ENCODE data around the gene PGAP1.

DNA sequence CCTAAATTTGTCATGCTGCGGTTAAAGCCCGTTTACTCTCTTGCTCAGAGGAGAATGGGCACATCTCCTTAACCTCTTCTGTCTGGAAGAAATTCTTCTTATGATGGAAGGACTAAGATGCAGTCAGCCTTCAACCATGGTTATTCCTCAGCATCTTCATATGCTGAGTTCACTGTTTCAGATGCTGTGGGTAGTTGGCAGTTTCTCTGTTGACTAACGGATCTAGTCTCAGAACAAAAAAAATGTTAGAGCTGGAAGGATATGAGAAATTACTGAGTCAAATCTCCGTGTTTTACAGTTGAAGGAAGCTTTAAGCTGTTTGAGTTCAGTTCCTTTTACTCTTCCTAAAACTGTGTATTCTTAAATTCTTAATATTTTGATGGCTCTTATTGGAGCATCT lies 43.6 kb upstream of the PGAP1 start:
- TF ChIP-seq, protein P1, sequence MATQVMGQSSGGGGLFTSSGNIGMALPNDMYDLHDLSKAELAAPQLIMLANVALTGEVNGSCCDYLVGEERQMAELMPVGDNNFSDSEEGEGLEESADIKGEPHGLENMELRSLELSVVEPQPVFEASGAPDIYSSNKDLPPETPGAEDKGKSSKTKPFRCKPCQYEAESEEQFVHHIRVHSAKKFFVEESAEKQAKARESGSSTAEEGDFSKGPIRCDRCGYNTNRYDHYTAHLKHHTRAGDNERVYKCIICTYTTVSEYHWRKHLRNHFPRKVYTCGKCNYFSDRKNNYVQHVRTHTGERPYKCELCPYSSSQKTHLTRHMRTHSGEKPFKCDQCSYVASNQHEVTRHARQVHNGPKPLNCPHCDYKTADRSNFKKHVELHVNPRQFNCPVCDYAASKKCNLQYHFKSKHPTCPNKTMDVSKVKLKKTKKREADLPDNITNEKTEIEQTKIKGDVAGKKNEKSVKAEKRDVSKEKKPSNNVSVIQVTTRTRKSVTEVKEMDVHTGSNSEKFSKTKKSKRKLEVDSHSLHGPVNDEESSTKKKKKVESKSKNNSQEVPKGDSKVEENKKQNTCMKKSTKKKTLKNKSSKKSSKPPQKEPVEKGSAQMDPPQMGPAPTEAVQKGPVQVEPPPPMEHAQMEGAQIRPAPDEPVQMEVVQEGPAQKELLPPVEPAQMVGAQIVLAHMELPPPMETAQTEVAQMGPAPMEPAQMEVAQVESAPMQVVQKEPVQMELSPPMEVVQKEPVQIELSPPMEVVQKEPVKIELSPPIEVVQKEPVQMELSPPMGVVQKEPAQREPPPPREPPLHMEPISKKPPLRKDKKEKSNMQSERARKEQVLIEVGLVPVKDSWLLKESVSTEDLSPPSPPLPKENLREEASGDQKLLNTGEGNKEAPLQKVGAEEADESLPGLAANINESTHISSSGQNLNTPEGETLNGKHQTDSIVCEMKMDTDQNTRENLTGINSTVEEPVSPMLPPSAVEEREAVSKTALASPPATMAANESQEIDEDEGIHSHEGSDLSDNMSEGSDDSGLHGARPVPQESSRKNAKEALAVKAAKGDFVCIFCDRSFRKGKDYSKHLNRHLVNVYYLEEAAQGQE (IDR thresholded peaks at IDR 0.05; ENCODE audit: low read depth), result no peak
- TF ChIP-seq, protein P2, sequence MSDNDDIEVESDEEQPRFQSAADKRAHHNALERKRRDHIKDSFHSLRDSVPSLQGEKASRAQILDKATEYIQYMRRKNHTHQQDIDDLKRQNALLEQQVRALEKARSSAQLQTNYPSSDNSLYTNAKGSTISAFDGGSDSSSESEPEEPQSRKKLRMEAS (IDR thresholded peaks at IDR 0.05), result no peak
- TF ChIP-seq RAD21 (IDR thresholded peaks at IDR 0.05; ENCODE audit: low read depth) (no peak), YY1 (IDR thresholded peaks at IDR 0.05; ENCODE audit: low read depth) (no peak), CREB1 (IDR thresholded peaks at IDR 0.05; ENCODE audit: low read depth) (no peak), EGR1 (IDR thresholded peaks at IDR 0.05) (no peak)

Measured in Ishikawa (cell line).